ENCODE measurements around the gene RANBP1. TPM values are rescaled to one million over a fixed set of nuclear protein-coding genes. Genes with fewer than 3 reads are reported as not detected.

Gene RANBP1
- total RNA-seq, 2 experiments from 2014 or later = 318 to 345 TPM

DNA sequence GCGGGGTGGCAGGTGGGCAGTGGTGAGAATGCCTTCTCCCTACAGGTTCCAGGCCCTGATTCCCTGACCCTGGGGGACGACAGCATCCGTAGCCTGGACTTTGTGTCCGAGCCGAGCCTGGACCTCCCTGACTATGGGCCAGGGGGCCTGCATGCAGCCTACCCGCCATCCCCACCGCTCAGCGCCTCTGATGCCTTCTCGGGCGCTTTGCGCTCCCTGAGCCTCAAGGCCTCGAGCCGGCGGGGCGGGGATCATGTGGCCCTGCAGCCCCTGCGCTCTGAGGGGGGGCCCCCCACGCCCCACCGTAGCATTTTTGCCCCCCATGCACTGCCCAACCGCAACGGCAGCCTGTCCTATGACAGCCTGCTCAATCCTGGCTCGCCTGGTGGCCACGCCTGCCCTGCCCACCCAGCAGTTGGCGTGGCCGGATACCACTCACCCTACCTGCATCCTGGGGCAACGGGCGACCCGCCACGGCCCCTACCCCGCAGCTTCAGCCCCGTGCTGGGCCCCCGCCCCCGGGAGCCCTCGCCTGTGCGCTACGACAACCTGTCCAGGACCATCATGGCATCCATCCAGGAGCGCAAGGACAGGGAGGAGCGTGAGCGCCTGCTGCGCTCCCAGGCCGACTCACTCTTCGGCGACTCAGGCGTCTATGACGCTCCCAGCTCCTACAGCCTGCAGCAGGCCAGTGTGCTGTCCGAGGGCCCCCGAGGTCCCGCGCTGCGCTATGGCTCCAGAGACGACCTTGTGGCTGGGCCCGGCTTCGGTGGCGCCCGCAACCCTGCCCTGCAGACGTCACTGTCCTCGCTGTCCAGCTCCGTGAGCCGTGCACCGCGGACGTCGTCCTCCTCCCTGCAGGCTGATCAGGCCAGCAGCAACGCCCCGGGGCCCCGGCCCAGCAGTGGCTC, 27.1 kb downstream of the RANBP1 start:
- ATAC-seq (no peak), DNase-seq (no peak)
- no peaks in the 10 kb centered on the region for H3K36me3 Mint-ChIP-seq
- no peaks in the 10 kb centered on the region for H3K9me3 Mint-ChIP-seq (ENCODE audit: low read depth)
- no peak overlapping the region for H3K4me3 Mint-ChIP-seq
- CTCF ChIA-PET = no interaction called here
- H3K27me3 Mint-ChIP-seq = no peaks in the 10 kb centered on the region
- no peak overlapping the region for H3K27ac Mint-ChIP-seq
- H3K4me1 Mint-ChIP-seq = no peaks in the 10 kb centered on the region

- CTCF ChIA-PET = no interaction called here
- H3K27ac Mint-ChIP-seq = no peak overlapping the region
- H3K27me3 Mint-ChIP-seq = no peaks in the 10 kb centered on the region
- no peak overlapping the region for H3K4me3 Mint-ChIP-seq
- H3K9me3 Mint-ChIP-seq (ENCODE audit: low read depth) = no peaks in the 10 kb centered on the region
- DNase-seq (no peak), ATAC-seq (no peak)
- H3K36me3 Mint-ChIP-seq = no peaks in the 10 kb centered on the region
- no peaks in the 10 kb centered on the region for H3K4me1 Mint-ChIP-seq
These were observed 28.2 kb downstream of the RANBP1 start for GRCh38 chr22:20143883-20144665.

DNA sequence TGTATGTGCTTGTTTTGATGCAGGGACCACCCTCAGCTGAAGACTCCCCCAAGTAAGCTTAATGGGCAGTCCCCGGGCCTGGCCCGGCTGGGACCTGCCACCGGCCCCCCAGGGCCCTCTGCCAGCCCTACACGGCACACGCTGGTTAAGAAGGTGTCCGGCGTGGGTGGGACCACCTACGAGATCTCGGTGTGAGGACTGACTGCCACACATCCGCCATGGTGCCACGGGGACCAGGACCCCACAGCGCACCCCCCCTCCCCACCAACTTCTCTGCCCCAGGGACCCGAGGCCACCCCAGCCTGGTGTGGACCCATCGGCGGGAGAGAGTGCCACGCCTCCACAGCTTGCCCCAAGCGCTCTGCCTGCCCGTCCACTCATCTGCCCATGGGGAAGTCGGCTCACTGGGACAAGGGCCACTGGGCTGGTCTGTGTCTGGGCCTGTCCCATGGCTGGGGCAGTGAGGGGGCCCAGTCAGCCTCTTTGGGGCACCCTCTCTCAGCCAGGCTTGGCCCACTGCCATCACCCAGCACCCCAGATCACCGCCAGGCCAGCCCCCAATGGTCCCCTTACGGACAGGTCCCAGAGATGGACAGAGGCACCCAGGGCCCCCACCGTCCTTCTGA, 29.4 kb downstream of the RANBP1 start:
- no peak overlapping the region for H3K4me3 Mint-ChIP-seq
- no peaks in the 10 kb centered on the region for H3K9me3 Mint-ChIP-seq (ENCODE audit: low read depth)
- DNase-seq = no peak
- CTCF ChIA-PET = no interaction called here
- no peaks in the 10 kb centered on the region for H3K27me3 Mint-ChIP-seq
- no peaks in the 10 kb centered on the region for H3K4me1 Mint-ChIP-seq
- no peak for ATAC-seq
- no peaks in the 10 kb centered on the region for H3K36me3 Mint-ChIP-seq
- H3K27ac Mint-ChIP-seq = no peak overlapping the region

DNA sequence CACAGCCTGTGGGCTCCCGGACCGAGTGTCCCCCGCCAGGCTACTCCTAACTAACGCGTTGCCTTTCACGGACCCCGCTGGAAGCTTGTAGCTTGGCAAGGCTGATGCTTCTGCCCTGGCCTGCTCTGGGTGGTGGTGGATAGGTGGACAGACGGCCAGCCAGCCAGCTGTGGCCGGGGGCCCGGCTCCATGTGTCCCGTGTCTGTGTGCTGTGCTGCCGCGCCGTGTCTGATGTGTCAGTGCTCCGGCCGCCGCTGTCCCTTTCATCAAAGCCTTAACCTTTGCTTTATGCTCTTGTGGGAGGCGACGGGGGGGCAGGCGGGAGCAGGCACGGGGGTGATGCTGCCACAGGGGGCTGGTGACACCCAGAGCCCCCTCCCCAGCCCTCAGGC, 29.9 kb downstream of the RANBP1 start:
- H3K27me3 Mint-ChIP-seq = no peaks in the 10 kb centered on the region
- CTCF ChIA-PET = no interaction called here
- no peaks in the 10 kb centered on the region for H3K36me3 Mint-ChIP-seq
- H3K4me1 Mint-ChIP-seq = no peaks in the 10 kb centered on the region
- no peak overlapping the region for H3K27ac Mint-ChIP-seq
- DNase-seq (no peak), ATAC-seq (no peak)
- H3K4me3 Mint-ChIP-seq = no peak overlapping the region
- H3K9me3 Mint-ChIP-seq (ENCODE audit: low read depth) = no peaks in the 10 kb centered on the region

GRCh38 chr22:20146777-20147176, 30.9 kb downstream of the RANBP1 start:
- H3K4me3 Mint-ChIP-seq = no peak overlapping the region
- H3K27me3 Mint-ChIP-seq = no peaks in the 10 kb centered on the region
- CTCF ChIA-PET = interaction anchor here (0.9 kb wide), 1 partner anchor 17 kb away, joined by 3 read pairs; no protein-coding TSS in a partner anchor
- ATAC-seq (no peak), DNase-seq (no peak)
- no peak overlapping the region for H3K27ac Mint-ChIP-seq
- no peaks in the 10 kb centered on the region for H3K9me3 Mint-ChIP-seq (ENCODE audit: low read depth)
- no peaks in the 10 kb centered on the region for H3K4me1 Mint-ChIP-seq
- no peaks in the 10 kb centered on the region for H3K36me3 Mint-ChIP-seq

DNA sequence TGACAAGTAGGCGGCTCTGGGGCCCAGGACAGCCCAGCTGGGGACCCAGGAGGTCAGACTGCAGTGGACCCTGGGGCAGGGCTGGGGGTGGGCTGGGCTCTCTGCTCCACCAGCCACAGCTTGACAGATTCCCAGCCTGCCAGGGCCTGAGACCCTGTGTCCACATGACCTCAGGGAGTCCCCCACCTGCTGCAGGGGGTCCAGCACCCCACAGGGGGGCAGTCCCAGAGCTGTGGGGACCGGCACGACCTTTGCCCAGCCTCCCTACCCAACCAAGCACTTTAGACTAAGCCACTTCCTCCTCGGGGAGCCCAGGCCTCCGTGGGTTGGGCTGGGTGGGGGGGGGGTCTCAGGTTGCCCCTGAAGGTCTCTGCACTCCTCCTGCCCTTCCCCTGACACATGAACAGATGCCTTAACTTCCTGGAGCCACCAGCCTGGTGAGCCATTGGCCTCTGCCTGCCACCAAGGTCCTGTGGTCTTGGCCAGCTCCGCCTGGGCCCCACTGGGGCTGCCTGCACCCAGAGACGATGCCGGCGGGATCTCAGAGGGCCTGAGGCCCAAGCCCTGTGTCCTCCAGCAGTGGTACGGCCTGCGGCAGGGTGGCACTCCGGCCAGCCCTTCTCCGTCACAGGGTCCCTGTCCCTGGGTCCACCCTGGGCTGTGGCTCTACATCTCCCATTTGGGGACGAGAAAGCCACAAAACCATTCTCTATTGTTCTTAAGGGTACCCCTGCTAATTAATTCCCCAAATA, 31.5 kb downstream of the RANBP1 start:
- H3K9me3 Mint-ChIP-seq (ENCODE audit: low read depth) = no peaks in the 10 kb centered on the region
- no peaks in the 10 kb centered on the region for H3K4me1 Mint-ChIP-seq
- CTCF ChIA-PET = interaction anchor here (0.9 kb wide), 1 partner anchor 18 kb away, joined by 3 read pairs; no protein-coding TSS in a partner anchor
- no peak overlapping the region for H3K27ac Mint-ChIP-seq
- DNase-seq (no peak), ATAC-seq (no peak)
- no peaks in the 10 kb centered on the region for H3K27me3 Mint-ChIP-seq
- no peak overlapping the region for H3K4me3 Mint-ChIP-seq
- no peaks in the 10 kb centered on the region for H3K36me3 Mint-ChIP-seq

DNA sequence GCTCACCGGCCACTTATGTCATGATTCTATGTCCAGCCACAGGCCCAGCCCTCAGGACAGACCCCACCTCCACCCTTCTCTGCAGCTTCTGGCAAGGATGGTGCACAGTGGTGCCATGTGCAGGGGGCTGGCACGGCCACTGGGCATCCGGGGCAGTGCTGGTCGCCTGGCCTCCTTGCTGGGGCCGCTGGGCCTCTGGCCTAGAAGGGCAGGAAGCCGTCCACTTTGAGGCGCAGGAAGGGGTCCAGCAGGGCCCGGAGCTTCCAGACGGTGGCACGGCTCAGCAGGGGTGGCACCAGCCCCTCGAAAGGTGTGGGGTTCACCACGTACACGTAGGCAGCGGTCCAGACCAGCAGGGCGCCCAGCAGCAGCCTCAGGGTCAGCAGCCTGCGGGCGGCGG, 32.5 kb downstream of the RANBP1 start:
- no peaks in the 10 kb centered on the region for H3K27me3 Mint-ChIP-seq
- H3K9me3 Mint-ChIP-seq (ENCODE audit: low read depth) = no peaks in the 10 kb centered on the region

GRCh38 chr22:20149257-20150250, 33.6 kb downstream of the RANBP1 start:
- CTCF ChIA-PET = no interaction called here
- Mint-ChIP-seq H3K27ac (no peak overlapping the region), H3K27me3 (no peaks in the 10 kb centered on the region), H3K36me3 (no peaks in the 10 kb centered on the region), H3K9me3 (ENCODE audit: low read depth) (no peaks in the 10 kb centered on the region), H3K4me3 (no peak overlapping the region), H3K4me1 (no peaks in the 10 kb centered on the region)
- no peak for ATAC-seq
- no peak for DNase-seq

More for the DNA sequence above, 32.5 kb downstream of the RANBP1 start:
- no peaks in the 10 kb centered on the region for H3K36me3 Mint-ChIP-seq
- H3K4me1 Mint-ChIP-seq = no peaks in the 10 kb centered on the region
- no peak for DNase-seq
- H3K4me3 Mint-ChIP-seq = no peak overlapping the region
- H3K27ac Mint-ChIP-seq = no peak overlapping the region
- CTCF ChIA-PET = no interaction called here
- ATAC-seq = no peak

DNA sequence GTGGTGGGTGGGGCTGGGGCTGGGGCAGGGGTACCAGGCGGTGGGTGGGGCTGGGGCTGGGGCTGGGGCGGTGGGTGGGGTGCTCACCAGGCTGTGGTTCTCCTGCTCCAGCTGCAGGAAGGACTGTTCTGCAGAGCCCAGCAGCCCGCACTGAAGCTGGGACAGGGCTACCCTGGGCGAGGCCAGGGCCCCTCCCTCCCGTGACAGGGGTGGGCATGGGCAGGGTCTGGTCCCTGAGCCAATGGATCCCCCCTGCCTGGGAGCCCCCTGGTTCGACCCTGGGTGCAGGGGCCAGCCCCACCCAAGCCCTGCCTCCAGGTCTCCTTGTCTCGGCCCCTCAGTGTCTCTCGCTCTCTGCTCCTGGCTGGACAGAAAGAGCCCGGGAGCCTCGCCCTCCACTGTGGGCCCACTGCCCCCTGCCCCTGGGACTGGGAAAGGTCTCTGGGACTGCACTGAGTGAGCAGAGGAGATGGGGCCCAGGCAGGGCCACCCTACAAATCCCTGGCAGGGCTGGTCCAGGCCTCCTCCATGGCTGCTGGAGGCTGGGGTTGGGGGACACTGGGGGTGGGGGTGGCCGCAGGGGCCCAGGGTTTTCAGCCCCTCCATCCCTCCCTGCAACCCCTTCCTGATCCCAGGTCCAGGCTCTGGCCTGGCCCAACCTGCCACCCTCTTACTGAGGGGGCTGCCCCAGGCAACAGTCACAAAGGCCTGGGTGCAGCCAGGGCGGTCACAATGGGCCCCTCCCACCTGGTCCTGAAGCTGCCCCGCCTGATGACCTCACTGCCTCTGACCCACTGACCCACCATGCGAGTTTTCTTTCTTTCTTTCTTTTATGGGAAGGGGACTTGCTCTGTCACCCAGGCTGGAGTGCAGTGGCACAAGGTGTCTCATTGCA, 34.7 kb downstream of the RANBP1 start, which contains the start of gene CCDC188:
Gene CCDC188 (minus strand): TSS at position 675 of the 895 bp plus-strand sequence. CDS start 69 bp downstream, at position 606.
- DNase-seq = no peak
- Mint-ChIP-seq H3K27me3 (no peaks in the 10 kb centered on the region), H3K4me3 (no peak within 1 kb of the TSS)

DNA sequence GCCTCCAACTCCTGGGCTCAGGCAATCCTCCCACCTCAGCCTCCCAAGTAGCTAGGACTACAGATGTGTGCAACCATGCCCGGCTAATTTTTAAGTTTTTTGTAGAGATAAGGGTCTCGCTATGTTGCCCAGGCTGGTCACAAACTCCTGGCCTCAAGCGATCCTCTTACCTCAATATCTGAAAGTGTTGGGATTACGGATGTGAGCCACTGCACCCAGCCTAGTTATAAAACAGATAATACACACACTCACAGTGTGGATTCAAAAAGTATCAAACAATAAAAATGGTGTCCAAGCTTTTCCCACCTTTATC, 35.3 kb downstream of the RANBP1 start:
- ATAC-seq (no peak), DNase-seq (no peak)
- Mint-ChIP-seq H3K9me3 (ENCODE audit: low read depth) (no peaks in the 10 kb centered on the region), H3K4me3 (no peak overlapping the region), H3K27me3 (no peaks in the 10 kb centered on the region), H3K4me1 (no peaks in the 10 kb centered on the region), H3K27ac (no peak overlapping the region), H3K36me3 (no peaks in the 10 kb centered on the region)
- CTCF ChIA-PET = interaction anchor here (1.7 kb wide), 1 partner anchor 93 kb away, joined by 3 read pairs; no protein-coding TSS in a partner anchor

More for the DNA sequence above, 34.7 kb downstream of the RANBP1 start, which contains the start of gene CCDC188:
- Mint-ChIP-seq H3K9me3 (ENCODE audit: low read depth) (no peaks in the 10 kb centered on the region), H3K4me1 (no peaks in the 10 kb centered on the region), H3K27ac (no peak within 1 kb of the TSS), H3K36me3 (no peaks in the 10 kb centered on the region)
- CTCF ChIA-PET = no interaction called here
- no peak for ATAC-seq

DNA sequence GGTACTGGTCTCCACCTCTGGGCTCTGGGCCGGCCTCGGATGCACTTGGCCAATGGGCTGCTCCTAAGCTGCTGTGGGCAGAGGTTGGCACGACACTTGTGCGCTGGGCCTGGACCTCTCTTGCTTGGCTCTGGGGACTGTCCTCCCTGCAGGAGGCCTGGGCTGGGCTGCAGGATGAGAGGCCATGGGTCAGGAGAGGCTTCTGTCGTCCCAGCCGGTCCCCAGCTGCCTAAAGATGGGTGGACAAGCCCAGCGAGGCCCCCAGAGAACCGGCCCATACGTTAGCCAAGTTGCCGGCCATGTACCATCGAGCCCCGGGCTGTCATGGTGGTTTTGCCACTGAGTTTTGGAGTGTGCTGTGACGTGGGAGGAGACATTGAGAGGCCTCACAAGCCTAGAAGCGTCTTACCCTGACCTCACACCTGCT, 36.6 kb downstream of the RANBP1 start:
- ATAC-seq (no peak), DNase-seq (no peak)
- CTCF ChIA-PET = interaction anchor here (1.5 to 1.7 kb wide), 2 partner anchors 91 to 133 kb away, joined by 3 to 4 read pairs; no protein-coding TSS in a partner anchor
- no peaks in the 10 kb centered on the region for H3K9me3 Mint-ChIP-seq (ENCODE audit: low read depth)
- H3K27me3 Mint-ChIP-seq = no peaks in the 10 kb centered on the region
- no peak overlapping the region for H3K4me3 Mint-ChIP-seq
- H3K4me1 Mint-ChIP-seq = no peaks in the 10 kb centered on the region
- no peaks in the 10 kb centered on the region for H3K36me3 Mint-ChIP-seq
- H3K27ac Mint-ChIP-seq = no peak overlapping the region

All from activated CD8-positive, alpha-beta memory T cell treated with anti-CD3 and anti-CD28 coated beads, Interleukin-2, amount 10 ng/mL, durations not matched to agents 7 days and 5 days (primary cell).